GM18868 (cell line): ENCODE data around the gene AGAP1.

Experiments
- ATAC-seq: cut with Tn5 transposase; IDR thresholded peaks from one replicate; pipeline ENCODE4 v1.9.1; 2021; ENCODE audit warnings: mild to moderate bottlenecking, moderate library complexity; ENCODE audit not compliant: unreplicated experiment

AGAP1 gene

GRCh38 chr2:235507928-235508327 lies 14.1 kb downstream of the AGAP1 start:
- no peak for ATAC-seq

GRCh38 chr2:235508371-235509160 lies 14.7 kb downstream of the AGAP1 start:
- ATAC-seq: no peak

- no peak for ATAC-seq
These were observed 16.5 kb downstream of the AGAP1 start for GRCh38 chr2:235510318-235510717.

GRCh38 chr2:235511187-235511661 lies 17.4 kb downstream of the AGAP1 start:
- no peak for ATAC-seq

GRCh38 chr2:235511751-235512698 lies 18.2 kb downstream of the AGAP1 start:
- no peak for ATAC-seq

GRCh38 chr2:235512699-235513053 lies 18.8 kb downstream of the AGAP1 start:
- ATAC-seq: no peak

GRCh38 chr2:235513984-235514626 lies 20.3 kb downstream of the AGAP1 start:
- no peak for ATAC-seq

- no peak for ATAC-seq
These were observed 21.0 kb downstream of the AGAP1 start for GRCh38 chr2:235514627-235515363.

- ATAC-seq: no peak
These were observed 21.5 kb downstream of the AGAP1 start for GRCh38 chr2:235515364-235515742.

- ATAC-seq: no peak
These were observed 22.0 kb downstream of the AGAP1 start for GRCh38 chr2:235515821-235516220.

- ATAC-seq: no peak
These were observed 22.4 kb downstream of the AGAP1 start for GRCh38 chr2:235516257-235516656.

- ATAC-seq: no peak
These were observed 24.7 kb downstream of the AGAP1 start for GRCh38 chr2:235518322-235519090.

- no peak for ATAC-seq
These were observed 26.9 kb downstream of the AGAP1 start for GRCh38 chr2:235520787-235521186.

- no peak for ATAC-seq
These were observed 28.0 kb downstream of the AGAP1 start for GRCh38 chr2:235521844-235522243.

GRCh38 chr2:235523021-235523420 lies 29.2 kb downstream of the AGAP1 start:
- no peak for ATAC-seq

- no peak for ATAC-seq
These were observed 29.8 kb downstream of the AGAP1 start for GRCh38 chr2:235523486-235524150.

- ATAC-seq: no peak
These were observed 32.3 kb downstream of the AGAP1 start for GRCh38 chr2:235526166-235526565.

- ATAC-seq: no peak
These were observed 34.1 kb downstream of the AGAP1 start for GRCh38 chr2:235527806-235528469.

GRCh38 chr2:235529621-235530020 lies 35.8 kb downstream of the AGAP1 start:
- ATAC-seq: no peak
